Measurements from ENCODE around the gene POT1.

The POT1 gene

DNA sequence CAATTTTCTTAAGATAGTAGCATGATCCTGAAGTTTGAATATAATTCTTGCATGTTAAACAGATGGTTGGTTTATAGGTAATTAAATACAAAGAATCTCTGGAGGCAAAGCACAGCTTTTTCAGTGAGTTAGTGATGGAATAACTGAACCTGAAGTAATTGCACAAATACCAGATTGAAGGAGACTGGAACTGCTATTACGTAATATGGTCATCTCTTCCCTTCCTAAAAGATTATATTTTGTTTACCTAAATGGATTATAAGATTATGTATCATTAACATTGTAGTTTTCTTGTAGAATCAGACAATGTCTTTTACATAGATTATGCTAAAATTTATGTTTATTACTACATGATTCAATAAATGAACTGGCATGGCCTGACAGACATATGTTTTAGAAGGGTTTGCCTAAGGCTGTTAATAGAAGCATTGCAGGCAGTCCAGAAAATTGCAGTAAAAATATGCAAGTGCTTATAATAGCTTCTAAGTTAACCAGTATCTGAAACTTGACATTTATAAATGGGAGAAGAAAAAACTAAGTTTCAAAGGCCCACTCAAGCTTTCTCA lies 128.2 kb downstream of the POT1 start:
- DNase-seq, result no peak

DNA sequence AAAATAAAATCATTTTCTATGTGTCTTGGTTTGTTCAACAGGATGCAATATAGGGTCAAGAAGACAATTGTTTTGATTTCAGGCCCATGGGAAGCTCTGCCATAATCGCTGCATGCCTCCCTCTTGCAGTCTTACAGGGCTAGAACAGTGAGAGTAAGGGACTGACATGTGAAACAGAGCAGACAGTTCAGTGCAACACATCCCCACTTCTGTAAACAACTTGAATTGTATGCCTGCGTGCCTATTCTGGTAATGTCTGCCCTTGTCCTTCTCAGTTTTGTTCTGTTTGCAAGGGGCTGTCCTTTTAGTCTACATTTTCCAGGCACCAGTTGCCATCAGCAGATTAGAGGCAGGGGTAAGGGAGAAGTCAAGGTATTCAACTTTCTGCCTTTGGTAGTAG lies 129.2 kb downstream of the POT1 start:
- DNase-seq, result no peak

DNA sequence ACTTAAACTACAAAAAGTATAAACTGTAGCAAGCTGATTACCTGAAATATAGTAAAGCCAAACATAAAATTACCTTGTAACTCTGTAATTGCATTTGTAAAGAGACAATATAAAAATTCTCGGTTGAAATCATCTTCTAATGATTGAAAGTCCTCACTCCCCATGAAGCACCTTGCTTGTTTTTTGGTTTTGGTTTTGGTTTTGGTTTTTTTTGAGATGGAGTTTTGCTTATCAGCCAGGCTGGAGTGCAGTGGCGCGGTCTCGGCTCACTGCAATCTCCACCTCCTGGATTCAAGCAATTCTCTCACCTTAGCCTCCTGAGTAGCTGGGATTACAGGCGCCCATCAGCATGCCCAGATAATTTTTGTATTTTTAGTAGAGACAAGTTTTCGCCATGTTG lies 130.2 kb downstream of the POT1 start:
- DNase-seq, result no peak

DNA sequence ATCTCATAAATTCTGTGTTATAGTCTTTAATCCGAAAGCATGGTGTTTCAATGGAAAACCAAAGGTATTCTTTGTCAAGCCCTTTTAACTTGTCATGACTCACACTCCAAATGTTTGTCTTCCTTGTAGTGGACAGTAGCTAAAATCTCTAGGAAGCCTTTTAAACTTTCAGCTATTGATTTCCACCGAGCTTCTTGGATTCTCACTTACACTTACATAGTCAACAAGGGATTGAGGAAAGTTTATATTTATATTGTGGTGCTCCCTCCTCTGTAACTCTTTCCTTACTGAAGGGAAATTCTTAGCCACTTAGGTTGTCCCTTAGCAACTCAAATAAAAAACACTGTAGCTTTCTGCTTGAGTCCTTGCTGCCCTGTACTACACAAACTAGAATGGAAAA lies 132.9 kb downstream of the POT1 start:
- no peak for DNase-seq

DNA sequence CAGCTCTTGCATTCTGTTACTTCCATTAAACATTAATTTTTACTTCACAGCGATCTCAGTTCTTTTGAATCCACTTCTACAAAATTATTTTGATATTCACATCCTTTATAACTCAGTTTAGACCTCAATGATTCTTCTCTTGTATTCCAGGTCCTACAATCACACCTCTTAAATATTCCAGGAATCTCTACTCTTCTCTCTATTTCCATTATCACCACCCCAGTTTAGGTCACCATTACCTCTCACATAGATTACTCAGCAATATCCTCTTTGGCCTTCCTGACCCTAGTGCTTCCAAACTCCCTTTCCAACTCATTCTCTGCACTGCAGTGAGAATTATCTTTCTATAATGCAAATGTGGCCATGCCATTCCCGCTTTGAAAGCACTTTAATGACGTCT lies 136.9 kb downstream of the POT1 start:
- no peak for DNase-seq

DNA sequence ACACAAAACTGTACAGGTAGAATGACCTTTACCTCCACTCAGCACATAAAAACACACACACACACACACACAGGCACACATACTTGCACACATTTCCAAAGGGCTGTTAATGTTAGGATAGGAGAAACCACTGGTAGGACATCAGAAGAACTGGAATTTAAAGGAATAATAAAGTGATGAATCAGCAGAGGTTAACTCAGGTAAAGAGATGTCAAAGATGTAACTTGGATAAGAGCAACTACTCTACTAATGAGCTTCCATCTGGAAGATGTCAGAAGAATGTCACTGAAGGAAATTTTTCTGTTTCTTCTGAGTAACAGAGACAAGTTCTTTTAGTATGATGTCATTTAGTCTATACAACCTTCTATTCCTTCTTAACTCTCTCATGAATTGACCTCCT lies 137.6 kb downstream of the POT1 start:
- no peak for DNase-seq

DNA sequence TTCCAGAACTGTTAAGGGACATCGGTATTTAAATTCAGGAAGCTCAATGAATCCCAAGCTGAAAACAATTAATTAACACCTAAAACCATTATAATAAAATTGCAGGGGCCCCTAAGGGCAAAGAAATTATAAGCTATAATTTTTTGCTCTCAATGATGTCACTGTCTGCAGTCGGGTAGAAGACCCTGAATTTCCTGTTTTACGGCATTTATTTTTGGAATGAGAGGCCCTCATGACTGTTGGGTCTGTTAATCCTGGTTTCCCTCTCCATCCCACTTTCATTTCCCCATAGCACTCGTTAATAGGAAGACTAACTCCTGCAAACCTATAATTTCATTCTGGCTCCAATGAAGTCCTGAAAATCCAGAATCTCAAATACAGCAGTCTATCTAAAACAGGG lies 138.2 kb downstream of the POT1 start:
- DNase-seq, result no peak

DNA sequence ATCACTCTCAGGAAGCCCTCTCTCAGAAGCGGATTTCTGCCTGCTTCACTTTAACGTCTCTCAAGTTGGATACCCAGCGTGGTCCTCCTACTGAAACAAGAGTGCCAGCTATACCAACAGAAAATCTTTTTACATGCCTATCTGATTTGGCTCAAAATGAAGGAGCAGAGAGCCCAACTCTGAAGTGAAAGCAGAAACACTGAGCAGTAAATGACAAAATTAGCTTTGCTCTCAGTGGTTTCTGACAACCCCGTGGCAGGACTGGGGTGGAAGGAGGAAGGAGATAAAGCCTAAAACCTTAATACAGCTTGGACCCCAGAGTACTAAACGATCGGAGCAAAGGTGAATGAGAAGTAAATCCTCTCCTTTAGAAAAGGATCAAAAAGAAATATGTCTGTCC lies 139.0 kb downstream of the POT1 start:
- DNase-seq, result no peak

DNA sequence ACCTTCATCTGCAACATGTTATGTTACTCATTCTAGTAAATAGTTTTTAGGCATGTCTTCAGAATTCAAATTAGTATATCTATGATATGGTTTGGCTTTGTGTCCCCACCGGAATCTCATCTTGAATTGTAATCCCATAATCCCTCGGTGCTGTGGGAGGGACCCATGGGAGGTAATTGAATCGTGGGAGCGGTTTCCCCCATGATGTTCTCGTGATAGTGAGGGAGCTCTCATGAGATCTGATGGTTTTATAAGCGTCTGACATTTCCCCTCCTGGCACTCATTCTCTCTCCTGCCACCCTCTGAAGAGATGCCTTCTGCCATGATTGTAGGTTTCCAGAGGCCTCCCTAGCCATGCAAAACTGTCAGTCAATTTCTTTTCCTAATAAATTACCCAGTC lies 143.6 kb downstream of the POT1 start:
- DNase-seq, result no peak

DNA sequence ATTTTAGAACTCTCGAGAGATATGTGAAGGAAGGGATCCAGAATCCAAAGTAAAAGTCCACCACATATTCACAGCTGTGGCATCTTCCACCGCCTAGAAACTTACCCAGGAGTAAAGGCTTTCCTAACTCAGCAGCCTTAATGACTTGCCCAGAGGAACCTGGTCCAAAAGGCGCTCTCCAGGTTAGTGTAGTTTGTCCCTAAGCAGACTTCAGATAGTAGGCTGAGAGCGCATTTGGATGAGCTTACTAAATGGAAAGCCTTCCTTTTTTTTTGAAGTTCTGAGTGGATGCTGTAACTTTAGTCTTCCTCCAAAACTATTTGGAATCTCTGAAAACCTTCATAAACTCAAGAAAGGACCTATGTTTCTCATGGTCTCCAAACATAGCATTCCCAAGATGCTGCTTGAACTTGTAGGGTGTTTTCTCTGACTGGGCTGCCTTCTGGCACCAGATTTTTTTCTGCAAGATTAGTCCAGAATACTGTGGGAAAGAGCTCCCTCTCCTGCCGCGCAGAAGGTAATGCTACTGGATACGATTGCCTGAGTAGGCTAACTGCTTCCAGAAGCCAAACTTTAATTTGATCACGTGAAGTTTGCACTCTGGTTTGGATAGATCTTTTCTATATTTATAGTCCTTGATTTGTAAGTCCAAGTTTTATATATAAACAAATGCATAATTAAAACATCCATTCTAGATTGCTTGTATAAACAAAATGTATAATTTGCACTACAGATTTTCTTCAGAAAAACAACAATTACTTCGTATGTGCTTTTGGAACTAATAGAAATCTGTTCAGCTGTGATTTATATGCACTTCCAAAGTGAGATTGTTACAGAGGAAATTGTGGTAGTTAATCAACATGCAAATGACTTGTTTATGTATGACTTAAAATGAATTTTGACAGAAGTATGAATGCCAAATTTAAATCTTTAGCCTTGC lies 144.5 kb downstream of the POT1 start:
- DNase-seq, result peak; percentile 43

DNA sequence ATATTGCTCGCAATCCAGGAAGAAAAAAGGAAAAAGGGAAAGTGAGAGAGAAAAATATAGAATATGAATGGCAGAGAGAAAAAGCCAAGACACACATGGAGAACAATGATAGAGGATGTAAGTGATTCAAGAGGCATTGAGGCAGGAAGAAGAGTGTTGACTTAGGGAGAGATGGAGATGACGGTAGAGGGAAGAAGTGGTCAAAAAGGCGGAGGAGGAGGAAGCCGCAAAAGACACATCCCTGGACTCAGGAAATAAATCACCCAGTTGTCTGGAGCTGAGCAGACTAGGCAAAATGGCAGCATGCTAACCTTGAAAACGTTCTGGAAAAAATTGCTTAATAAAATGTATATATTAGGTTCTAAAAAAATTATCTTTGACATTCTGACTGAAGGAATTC lies 146.4 kb downstream of the POT1 start:
- no peak for DNase-seq

DNA sequence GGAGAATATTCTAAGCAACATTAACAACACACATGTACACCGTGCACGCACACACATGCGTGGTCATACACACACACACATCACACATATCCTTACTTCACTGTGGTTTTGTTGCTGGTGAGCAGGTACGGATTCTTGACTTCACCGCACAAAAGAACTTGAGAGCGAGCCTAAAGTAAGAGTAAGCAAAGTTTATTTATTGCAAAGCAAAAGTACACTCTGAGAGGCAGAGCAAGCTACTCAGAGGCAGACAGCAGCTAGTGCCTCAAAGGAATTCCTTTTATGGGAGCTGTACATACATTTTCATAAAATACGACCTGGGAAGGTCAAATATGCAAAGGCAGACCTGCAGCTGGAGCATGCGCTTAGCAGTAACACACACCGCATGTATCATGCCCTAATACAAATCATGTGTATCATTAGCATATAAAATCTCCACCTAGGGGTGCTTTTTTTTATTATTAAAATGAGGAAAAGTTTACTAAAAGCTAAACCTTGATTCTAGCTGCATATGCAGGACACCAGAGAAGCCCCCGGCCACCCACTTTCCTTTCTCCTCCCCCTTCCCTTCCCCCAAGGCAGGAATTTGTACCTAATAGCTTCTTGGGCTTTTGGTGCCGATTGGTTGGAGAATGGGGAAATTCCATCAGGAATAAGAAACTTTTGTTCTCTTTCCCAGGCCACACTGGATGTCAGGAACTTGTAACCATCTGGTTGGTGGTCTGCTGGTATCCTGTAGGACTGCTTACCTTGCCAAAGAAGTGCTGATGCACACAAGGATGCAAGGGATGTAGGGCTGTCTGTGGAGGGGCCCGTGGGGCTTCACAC lies 147.5 kb downstream of the POT1 start:
- DNase-seq, result no peak

DNA sequence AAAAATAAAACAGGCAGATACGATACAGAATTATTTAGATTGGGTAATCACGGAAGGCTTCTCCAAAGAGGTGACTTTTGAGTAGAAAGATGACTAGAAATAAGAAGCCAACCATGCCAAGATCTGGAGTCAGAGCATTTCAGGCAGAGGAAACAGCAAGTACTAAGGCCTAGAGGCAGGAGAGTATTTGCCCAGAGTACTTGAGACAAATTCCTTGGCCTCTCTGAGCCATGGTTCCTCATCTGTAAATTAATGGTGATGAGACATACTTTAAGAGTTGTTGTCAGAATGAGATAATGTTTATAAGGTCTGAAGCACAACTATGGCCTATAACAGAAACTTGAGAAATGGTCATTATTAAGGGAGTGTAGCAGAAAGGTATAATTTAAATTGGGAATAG lies 148.2 kb downstream of the POT1 start:
- DNase-seq, result no peak

DNA sequence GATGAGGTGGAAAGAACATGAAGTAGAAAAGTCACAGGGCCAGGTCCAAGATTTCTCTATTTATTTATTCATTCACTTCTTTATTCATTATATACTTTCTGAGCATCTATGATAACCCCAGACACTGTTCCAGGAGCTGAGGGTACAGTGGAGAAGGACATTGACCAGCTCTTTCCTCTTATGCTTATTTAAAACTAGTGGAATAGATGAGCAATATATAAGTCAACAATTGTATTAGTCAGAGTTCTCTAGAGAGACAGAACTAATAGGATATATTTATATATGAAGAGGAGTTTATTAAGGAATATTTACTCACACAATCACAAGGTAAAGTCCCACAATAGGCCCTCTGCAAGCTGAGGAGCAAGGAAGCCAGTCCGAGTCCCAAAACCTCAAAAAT lies 149.0 kb downstream of the POT1 start:
- DNase-seq, result no peak

DNA sequence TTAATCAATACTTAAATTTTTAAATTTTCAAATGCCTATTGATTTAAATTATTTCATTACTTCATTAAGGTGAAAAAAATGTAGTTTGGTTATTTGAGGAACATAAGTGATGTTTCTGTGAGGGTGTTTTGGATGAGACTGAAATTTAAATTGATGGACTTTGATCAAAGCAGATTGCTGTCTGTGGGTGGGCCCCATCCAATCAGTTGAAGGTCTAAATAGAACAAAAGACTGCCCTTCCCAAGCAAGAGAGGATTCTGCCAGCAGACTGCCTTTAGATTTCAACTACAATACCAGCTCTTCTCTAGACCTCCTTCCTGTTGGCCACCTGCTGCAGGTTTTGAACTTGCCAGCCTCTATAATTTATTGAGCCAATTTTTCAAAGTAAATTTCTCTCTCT lies 149.6 kb downstream of the POT1 start:
- no peak for DNase-seq

DNA sequence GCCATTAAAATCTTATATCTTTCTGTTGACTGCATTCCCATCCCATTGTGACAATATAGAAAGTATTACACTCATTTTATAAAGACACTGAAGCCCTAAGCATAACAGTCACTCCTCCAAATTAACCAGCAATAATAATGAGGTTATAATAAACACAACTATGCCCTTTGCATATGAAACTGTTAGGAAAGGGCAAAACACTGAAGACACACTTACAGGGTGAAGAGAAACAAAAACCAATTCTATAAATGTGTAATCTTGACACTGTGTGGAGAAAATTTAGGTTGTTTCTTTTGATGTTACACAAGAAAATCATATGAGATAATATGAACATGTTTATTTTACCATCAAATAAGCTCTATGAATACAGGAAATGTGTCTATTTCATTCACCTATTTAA lies 150.0 kb downstream of the POT1 start:
- no peak for DNase-seq

DNA sequence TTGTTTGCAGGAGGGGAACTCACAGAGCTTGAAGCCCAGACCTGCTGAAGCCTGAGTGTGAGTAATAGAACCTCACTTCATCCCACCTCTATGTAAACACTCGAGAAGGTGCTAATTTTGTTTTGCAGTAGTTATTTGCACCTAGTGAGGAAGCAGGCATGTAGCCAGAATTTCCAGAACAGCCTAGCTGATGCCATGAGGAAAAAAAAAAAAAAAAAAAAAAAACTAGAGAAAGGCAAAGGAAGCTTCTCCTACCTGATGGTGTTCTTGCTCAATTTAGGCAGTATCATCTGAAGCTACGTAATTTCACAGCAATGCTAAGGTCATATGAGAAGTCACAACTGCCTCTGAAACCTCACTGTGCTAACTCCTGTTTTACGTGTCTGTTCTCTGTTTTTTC lies 150.4 kb downstream of the POT1 start:
- no peak for DNase-seq

DNA sequence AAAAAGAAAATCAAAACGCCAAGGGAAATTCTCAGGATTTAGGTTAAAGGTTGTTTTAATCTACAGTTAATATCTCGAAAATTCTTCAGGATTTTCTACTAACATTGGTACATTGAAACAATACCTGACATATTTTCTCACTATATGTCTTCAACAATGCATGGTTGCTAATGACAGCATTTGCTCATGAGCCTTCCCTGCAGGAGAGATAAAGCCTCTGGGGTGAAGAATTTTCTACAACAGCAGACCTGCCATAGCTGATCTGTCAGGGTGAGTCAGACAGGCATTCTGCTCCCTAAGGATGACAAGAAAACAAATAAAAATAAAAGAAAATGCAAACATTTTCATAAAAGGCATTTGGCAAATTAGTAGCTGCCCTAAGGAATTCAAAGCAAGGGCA lies 152.4 kb downstream of the POT1 start:
- no peak for DNase-seq

DNA sequence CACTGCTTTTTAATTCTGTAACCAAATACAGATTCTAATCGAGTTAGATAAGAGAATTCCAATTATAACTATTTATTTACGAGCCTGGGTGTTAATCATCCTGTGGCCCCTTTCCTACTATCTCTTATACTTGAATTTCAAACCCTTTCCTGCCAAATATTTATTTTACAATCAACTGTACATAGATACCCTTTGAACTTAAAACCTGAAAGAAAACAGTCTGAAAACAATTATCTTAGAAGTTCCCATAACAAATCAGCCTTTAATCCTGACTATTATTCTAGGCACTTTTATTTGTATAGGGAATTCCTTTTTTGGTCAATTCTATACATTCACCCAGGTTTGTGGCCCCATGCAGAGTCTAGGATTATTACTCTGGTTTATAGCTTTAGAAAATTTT lies 153.5 kb downstream of the POT1 start:
- no peak for DNase-seq

DNA sequence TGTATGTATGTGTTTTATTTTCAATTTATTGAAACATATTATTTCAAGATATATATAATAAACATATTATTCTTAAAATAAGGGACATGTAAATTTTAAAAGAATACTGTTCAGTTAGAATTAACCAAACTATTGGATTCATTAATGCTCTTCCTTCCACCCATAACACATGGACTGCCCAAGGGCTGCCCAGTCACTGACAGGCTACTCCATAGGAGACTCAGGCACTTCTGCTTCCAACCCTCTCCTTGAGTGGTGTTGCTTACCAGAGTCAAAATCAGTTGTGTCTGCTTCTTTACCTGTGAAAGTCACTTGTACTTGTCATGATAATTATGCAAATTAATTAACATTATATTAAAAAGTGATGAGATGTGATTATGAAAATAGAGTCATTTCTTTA lies 154.2 kb downstream of the POT1 start:
- no peak for DNase-seq

DNA sequence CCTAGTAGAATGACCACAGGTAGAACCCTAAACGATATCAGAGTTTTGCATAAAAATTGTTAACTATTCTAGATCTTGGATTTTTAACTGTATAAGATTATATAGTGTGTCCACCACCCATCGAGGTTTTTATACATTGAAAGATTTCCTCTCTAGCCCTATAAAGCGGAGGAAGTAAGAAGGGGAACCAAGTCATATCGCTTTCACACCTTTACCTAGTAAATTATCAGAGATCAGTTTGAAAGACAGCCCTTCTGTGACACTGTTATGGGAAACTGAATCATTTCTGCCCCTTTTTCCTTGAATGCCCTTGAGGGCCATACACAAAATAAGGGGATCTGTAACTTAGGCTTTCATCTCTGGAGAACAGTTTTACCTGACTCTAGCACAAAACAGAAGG lies 155.7 kb downstream of the POT1 start:
- DNase-seq, result no peak

DNA sequence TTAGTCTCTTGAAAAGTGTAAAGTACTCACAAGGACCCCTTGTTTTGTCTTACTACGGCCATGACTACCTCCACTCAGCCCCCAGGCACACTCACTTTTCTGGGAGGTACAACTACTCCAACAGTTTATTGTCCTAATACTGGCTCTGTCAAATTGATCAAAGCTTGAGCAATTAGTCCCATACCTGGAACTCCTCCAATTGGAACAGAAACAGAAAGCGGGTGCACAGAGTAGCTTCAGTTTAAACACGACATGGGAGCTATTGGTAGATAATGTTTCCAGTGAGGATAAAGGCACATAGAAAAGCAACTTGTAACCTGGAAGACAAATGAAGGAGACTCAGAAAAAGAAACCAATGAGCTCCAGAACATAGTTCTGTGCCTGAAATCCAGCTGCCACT lies 156.3 kb downstream of the POT1 start:
- no peak for DNase-seq

Measured in NCI-H1436 (cell line).